Measurements from ENCODE around the gene NUP62. TPM values are rescaled to one million over a fixed set of nuclear protein-coding genes. Genes with fewer than 3 reads are reported as not detected.

The NUP62 gene
- total and polyA plus RNA-seq, 2 of the 8 experiments (the other 6 are each of a cell fraction or from before 2014, with no cell fraction given), result 50.0 to 107 TPM

- TF ChIP-seq CHD2 (IDR thresholded peaks at IDR 0.05; ENCODE audit: low read length), result no peak
- peak; percentile 23; the same call in 1 of the 2 replicates for TF ChIP-seq POLR2AphosphoS5 (IDR thresholded peaks at IDR 0.05; ENCODE audit: low read depth, low read length)
Observed at GRCh38 chr19:49915271-49915670, 14.0 kb downstream of the NUP62 start (continued).

Measured in H1 (cell line).